HuH-7.5 (cell line): Measurements from ENCODE around the gene PPL.
"Not testable (repeated sequence)": the region's sequence is repeated elsewhere in the genome, so short reads cannot be mapped to it uniquely, and the experiment has no call there.

Experiments used
- DNase-seq: peaks from one replicate; pipeline ENCODE4 v3.0.0; 2011; ENCODE audit warnings: low spot score

The PPL gene

GRCh38 chr16:4958510-4959438 lies 21.8 kb upstream of the PPL start:
- no peak for DNase-seq

GRCh38 chr16:4957720-4958509 lies 21.0 kb upstream of the PPL start, which contains the start of gene SEC14L5:
Gene SEC14L5 (plus strand): TSS chr16:4958330. CDS start chr16:4959324, 994 bp downstream.
- peak; percentile 89 for DNase-seq

GRCh38 chr16:4957420-4957719 lies 20.4 kb upstream of the PPL start:
- no peak for DNase-seq

DNA sequence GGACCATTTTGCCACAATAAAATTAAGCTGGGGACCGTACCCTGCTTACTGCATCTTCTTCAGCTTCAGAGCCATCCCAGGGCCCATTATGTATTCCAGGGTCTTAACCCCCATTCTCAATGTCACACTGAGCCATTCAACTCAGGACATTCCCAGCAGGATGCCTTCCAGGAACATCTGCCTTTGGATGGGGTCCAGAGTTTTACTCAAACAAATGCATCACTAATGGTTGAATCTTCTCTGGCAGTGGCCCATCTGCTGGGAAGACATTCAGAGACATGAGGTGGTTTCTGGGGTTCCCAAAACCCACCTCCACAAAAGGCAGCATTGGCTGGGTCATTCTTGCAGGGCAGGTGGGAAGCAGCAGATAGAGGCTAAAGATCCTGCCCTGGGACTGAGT lies 17.8 kb upstream of the PPL start:
- DNase-seq, result no peak

GRCh38 chr16:4951583-4951982 lies 14.6 kb upstream of the PPL start:
- DNase-seq, result not testable (repeated sequence)

- DNase-seq, result no peak
Measured at GRCh38 chr16:4949986-4950385, 13.0 kb upstream of the PPL start.

GRCh38 chr16:4948903-4949766 lies 12.2 kb upstream of the PPL start:
- no peak for DNase-seq

- DNase-seq, result peak; percentile 42
Measured at GRCh38 chr16:4947722-4948503, 11.0 kb upstream of the PPL start.

DNA sequence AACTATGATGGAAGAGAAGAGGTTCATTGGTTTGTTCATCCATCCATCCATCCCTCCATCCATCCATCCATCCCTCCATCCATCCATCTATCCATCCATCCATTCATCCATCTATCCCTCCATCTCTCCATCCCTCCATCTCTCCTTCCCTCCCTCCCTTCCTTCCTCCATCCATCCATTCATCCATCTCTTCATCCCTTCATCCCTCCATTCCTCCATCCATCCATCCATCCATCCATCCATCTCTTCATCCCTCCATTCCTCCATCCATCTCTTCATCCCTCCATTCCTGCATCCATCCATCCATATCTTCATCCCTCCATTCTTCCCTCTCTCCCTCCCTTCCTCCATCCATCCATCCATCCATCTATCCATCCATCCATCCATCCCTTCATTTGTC lies 10.0 kb upstream of the PPL start:
- DNase-seq, result no peak

GRCh38 chr16:4945560-4946502 lies 8.9 kb upstream of the PPL start:
- no peak for DNase-seq

- peak; percentile 75 for DNase-seq
Measured at GRCh38 chr16:4944333-4945281, 7.7 kb upstream of the PPL start.

DNA sequence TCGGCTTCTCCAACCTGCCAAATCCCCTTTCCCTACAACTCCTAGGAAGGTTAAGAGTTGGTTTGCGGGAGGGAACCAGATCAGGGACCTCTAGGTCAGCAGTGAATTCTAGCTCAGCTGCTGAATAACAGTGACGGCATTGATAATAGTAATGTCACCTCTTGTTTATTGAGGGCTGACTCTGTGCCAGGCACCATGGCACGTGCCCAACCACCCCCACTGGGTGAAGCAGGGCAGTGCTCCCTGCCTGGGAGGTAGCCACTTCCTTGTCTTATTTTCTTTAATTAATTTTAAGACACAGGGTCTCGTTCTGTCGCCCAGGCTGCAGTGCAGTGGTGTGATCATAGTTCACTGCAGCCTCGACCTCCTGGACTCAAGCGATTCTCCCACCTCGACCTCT lies 5.5 kb upstream of the PPL start:
- no peak for DNase-seq

DNA sequence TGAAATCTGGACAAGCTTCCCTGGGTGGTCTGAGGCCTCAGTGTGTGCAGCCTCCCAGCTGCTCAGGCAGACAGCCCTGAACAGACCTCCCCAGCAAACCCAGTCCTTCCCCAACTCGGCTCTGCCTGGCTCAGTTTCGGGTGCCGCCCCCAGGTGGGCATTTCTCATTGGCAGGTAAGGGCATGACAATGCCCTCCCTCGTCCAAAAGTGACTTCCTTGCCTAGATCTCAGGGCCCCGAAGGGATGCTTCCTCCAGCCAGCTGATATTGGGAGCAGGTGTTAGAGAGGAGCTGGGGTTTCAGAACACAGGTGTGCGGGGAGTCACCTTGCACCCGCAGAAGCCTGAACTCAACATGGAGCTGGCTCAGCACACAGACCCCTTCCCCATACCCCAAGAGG lies 3.8 kb upstream of the PPL start:
- DNase-seq, result no peak

DNA sequence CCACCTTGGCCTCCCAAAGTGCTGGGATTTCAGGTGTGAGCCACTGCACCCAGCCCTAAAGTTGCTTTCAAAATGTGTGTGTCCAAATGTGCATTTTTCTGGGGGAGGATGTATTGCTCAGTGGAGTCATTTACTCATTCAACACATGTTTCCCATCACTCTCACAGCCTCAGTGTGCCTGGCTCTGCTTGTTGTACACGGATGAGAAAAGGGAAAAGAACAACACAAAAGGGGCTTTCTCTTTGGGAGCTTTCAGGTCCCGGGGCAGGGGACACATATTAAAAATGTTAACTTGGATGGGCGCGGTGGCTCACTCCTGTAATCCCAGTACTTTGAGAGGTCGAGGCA lies 1.7 kb upstream of the PPL start:
- DNase-seq, result no peak

DNA sequence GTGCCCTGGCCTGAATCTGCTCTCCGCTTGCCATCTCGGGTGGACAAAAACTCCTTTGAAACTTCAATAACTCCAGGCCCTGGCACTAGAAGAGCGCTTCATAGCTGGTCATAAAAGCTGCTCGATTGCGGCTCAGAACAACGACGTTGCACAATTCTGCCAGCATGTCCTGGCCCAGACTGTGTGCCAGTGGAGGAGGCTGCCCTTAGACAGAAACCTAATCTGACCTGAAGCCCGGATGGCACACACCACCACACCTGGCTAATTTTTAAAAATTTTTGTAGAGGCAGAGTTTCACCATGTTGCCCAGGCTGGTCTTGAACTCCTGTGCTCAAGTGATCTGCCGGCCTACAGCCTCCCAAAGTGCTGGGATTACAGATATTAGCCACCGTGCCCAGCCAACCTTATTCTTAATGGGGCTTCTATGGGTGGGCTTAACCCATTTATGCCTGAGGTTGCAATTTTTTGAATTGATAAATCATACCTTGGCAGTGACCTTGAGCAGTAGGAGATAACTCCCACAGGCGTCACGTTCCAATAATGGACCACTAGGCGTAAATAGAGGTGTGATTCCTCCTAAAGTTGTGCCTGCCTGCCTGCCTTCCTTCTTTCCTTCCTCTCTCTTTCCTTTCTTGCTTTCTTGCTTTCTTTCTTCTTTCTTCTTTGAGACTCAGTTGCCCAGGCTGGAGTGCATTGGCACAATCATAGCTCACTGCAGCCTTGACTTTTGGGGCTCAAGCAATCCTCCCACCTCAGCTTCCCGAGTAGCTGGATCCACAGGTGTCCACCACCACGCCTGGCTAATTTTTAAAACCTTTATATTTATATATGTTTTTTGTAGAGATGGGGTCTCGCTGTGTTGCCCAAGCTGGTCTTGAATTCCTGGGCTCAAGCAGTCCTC lies 1.1 kb upstream of the PPL start:
- DNase-seq, result no peak

GRCh38 chr16:4936181-4936990 lies 562 bp downstream of the PPL start:
- peak; percentile 65 for DNase-seq

- no peak for DNase-seq
Measured at GRCh38 chr16:4935241-4935855, 1.6 kb downstream of the PPL start.
